Upper lobe of right lung (tissue), 1 donor: Measurements from ENCODE around the gene SNX24. TPM values are rescaled to one million over a fixed set of nuclear protein-coding genes. Genes with fewer than 3 reads are reported as not detected.
A peak's percentile ranks its signal among the peaks of the same experiment; 100 is the strongest.

Experiments
- ATAC-seq: fragments of 200-7000 bp; cut with Tn5 transposase; one replicate; pipeline ENCODE4 v1.9.1; 2020; ENCODE audit warnings: mild to moderate bottlenecking, moderate library complexity
- DNase-seq: peaks from one replicate; pipeline ENCODE4 v3.0.0-alpha.2; 2020
- H3K27ac ChIP-seq: fragments of 200-600 bp; one replicate; pipeline ENCODE4 v1.8.0; 2022
- H3K27me3 ChIP-seq: fragments of 200-600 bp; one replicate; pipeline ENCODE4 v1.8.0; 2022; ENCODE audit warnings: mild to moderate bottlenecking
- H3K36me3 ChIP-seq: fragments of 200-600 bp; one replicate; pipeline ENCODE4 v1.8.0; 2022
- H3K4me1 ChIP-seq: fragments of 200-600 bp; one replicate; pipeline ENCODE4 v1.8.0; 2022
- H3K4me3 ChIP-seq: fragments of 200-600 bp; one replicate; pipeline ENCODE4 v1.8.0; 2022; ENCODE audit warnings: mild to moderate bottlenecking
- H3K9me3 ChIP-seq: fragments of 200-600 bp; one replicate; pipeline ENCODE4 v1.8.0; 2022
- intact Hi-C: fragments of 100-400 bp; cut with DNase I; formaldehyde crosslinking; loops from one replicate; pipeline ENCODE4 v1.11.0; 2022
- total RNA-seq: library from RNA; stranded (reverse); fragmentation: NEBNext Ultra II Directional; extraction: Animal tissue kit (Norgen Biotek cat#: 25700); gene quantifications from one replicate; pipeline ENCODE4 v1.2.1, GENCODE V29; 2021
- TF ChIP-seq, protein P1 (sequence below): fragments of 200-600 bp; IDR thresholded peaks from one replicate; pipeline ENCODE4 v1.8.0; 2022; ENCODE audit warnings: antibody characterized with exemption
- donor health status: DM: no; HTN: yes; CAD: no; lungs with severe emphysema.

SNX24 gene
- total RNA-seq, 1 donor from 2014 or later = 30.2 TPM

DNA sequence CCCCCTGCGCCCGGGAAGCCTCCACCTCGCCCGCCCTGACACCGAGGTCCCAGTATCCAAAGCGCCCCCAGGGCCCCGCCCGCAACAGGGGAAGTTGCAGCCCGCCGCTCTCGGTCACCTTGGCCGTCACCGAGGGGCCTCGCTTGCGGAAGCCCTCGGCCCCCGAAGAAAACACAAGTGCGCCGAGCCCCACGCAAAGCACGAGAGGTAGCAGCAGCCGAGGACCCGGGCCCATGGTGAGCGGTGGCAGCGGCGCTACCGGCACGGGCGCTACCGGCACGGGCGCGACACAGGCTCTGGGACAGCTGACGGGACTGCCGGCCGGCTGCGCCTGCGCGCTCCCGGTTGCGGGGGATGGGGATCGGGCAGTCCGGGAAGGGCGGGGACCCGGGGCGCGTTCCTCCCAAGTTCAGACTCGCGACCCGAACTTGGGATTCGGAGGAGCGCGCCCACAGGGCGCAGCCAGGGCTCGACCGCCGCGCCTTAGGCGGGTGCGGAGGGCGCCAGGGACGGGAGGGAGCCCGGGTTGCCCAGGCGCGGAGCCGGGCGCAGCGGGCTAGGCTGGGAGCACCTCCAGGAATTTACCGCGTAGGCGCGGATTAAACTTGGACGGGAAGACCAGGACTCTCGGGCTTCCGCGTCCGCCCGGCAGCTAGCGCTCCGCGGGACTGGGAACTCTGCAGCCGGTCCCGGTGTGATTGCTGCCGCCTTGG is 191.1 kb downstream of the SNX24 start, which contains the start of gene PPIC:
PPIC (minus strand) TSS at position 335 of the 713 bp plus-strand sequence; CDS start at position 235, 100 bp downstream.
- Histone ChIP-seq H3K27ac (peak within 1 kb of the TSS; percentile 87), H3K36me3 (no peaks in the 10 kb centered on the region)

GRCh38 chr5:123037104-123037418 is 191.6 kb downstream of the SNX24 start:
- no peak for ATAC-seq
- no peaks in the 10 kb centered on the region for H3K9me3 ChIP-seq
- peaks cover 5% of the 10 kb centered on the region for H3K4me1 ChIP-seq
- H3K36me3 ChIP-seq = no peaks in the 10 kb centered on the region
- DNase-seq = no peak
- peak overlapping the region; percentile 87 for H3K27ac ChIP-seq
- intact Hi-C loops = no loop called here
- no peaks in the 10 kb centered on the region for H3K27me3 ChIP-seq
- TF ChIP-seq, protein P1, sequence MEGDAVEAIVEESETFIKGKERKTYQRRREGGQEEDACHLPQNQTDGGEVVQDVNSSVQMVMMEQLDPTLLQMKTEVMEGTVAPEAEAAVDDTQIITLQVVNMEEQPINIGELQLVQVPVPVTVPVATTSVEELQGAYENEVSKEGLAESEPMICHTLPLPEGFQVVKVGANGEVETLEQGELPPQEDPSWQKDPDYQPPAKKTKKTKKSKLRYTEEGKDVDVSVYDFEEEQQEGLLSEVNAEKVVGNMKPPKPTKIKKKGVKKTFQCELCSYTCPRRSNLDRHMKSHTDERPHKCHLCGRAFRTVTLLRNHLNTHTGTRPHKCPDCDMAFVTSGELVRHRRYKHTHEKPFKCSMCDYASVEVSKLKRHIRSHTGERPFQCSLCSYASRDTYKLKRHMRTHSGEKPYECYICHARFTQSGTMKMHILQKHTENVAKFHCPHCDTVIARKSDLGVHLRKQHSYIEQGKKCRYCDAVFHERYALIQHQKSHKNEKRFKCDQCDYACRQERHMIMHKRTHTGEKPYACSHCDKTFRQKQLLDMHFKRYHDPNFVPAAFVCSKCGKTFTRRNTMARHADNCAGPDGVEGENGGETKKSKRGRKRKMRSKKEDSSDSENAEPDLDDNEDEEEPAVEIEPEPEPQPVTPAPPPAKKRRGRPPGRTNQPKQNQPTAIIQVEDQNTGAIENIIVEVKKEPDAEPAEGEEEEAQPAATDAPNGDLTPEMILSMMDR = no peak
- peak overlapping the region; percentile 86 for H3K4me3 ChIP-seq

More for the DNA sequence above, 191.1 kb downstream of the SNX24 start, which contains the start of gene PPIC:
- TF ChIP-seq, protein P1 = no peak
- peak within 1 kb of the TSS; percentile 86 for H3K4me3 ChIP-seq
- no peaks in the 10 kb centered on the region for H3K9me3 ChIP-seq
- no peaks in the 10 kb centered on the region for H3K27me3 ChIP-seq
- intact Hi-C loops = no loop called here
- DNase-seq (peak; percentile 96), ATAC-seq (peak; percentile 95)
- peaks cover 5% of the 10 kb centered on the region for H3K4me1 ChIP-seq

DNA sequence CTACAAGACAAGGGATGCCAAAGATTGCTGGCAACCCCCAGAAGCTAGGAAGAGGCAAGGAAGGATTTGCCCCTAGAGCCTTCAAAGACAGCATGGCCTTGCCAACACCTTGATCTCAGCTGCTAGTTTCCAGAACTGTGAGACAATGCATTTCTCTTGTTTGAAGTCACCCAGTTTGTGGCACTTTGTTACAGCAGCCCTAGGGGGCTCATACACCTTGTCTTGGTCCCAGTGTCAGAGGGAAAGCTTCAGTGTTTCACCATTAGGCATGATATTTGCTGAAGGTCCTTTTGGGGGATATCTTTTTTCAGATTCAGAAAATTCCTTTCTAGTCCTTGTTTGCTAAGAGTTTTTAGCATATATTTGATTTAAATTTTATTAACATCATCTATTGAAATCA is 194.3 kb downstream of the SNX24 start:
- intact Hi-C loops = no loop called here
- no peak overlapping the region for H3K27ac ChIP-seq

GRCh38 chr5:123044926-123045617 is 199.7 kb downstream of the SNX24 start:
- intact Hi-C loops = no loop called here

More for the DNA sequence above, 194.3 kb downstream of the SNX24 start:
- H3K9me3 ChIP-seq = no peaks in the 10 kb centered on the region
- DNase-seq (no peak), ATAC-seq (no peak)
- H3K27me3 ChIP-seq = no peaks in the 10 kb centered on the region
- peaks cover 5% of the 10 kb centered on the region for H3K4me1 ChIP-seq
- TF ChIP-seq, protein P1 = no peak
- H3K4me3 ChIP-seq = no peak overlapping the region
- H3K36me3 ChIP-seq = no peaks in the 10 kb centered on the region

DNA sequence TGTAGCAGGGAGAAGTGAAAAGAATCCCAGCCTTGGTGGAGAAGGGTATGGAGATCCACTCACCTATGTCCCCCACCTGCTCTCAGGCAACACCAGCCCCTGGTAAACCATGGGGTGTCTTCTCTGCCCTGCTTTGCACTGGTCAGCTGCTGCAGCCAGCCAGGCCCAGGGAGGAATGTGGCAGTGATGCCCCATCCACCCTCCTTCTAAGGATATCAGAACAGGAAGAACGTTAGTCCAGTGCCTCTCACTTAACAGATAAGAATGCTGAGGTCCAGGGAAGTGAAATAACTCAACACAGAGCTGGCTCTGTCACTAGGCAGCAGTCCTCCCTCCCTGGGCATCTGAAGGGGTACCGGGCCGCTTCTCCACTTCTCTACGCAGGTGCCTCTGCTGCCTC is 200.8 kb downstream of the SNX24 start:
- intact Hi-C loops = no loop called here

More at GRCh38 chr5:123044926-123045617, 199.7 kb downstream of the SNX24 start:
- Histone ChIP-seq H3K4me1 (no peaks in the 10 kb centered on the region), H3K4me3 (no peak overlapping the region), H3K36me3 (no peaks in the 10 kb centered on the region), H3K27ac (no peak overlapping the region), H3K27me3 (no peaks in the 10 kb centered on the region), H3K9me3 (no peaks in the 10 kb centered on the region)
- TF ChIP-seq, protein P1 = no peak
- DNase-seq = no peak
- ATAC-seq = no peak

More for the DNA sequence above, 200.8 kb downstream of the SNX24 start:
- DNase-seq (no peak), ATAC-seq (no peak)
- Histone ChIP-seq H3K9me3 (no peaks in the 10 kb centered on the region), H3K27ac (no peak overlapping the region), H3K27me3 (no peaks in the 10 kb centered on the region), H3K4me1 (no peaks in the 10 kb centered on the region), H3K36me3 (no peaks in the 10 kb centered on the region), H3K4me3 (no peak overlapping the region)
- TF ChIP-seq, protein P1 = no peak
